Lower leg skin (tissue), 4 donors: ENCODE measurements around the gene ZNF695. TPM values are rescaled to one million over a fixed set of nuclear protein-coding genes. Genes with fewer than 3 reads are reported as not detected.
"Not testable (repeated sequence)": the region's sequence is repeated elsewhere in the genome, so short reads cannot be mapped to it uniquely, and the experiment has no call there.

Experiments used
- DNase-seq, 2 donors: peaks; one replicate each; pipeline ENCODE4 v3.0.0-alpha.2; 2019; ENCODE audit warnings: low spot score in 2 of 2
- H3K4me3 ChIP-seq: fragments of 200-600 bp; sonication (generic); 2 replicates; pipeline ENCODE4 v1.5.1; 2017; ENCODE audit warnings: mild to moderate bottlenecking, low read depth; ENCODE audit not compliant: poor library complexity, severe bottlenecking
- CTCF ChIP-seq, 3 donors: fragments of 450-650 bp; IDR thresholded peaks; one replicate each; pipeline ENCODE4 v1.5.1; 2016; ENCODE audit warnings: antibody characterized with exemption in 3 of 3, mild to moderate bottlenecking in 3 of 3, moderate library complexity in 2 of 3
- POLR2A ChIP-seq, 2 donors: fragments of 450-650 bp; IDR thresholded peaks; one replicate each; pipeline ENCODE4 v1.6.1; 2016 to 2017; ENCODE audit warnings: antibody characterized with exemption in 2 of 2, mild to moderate bottlenecking in 1 of 2, moderate library complexity in 1 of 2
- WGBS, 2 donors: methylation state at CpG; one replicate each; pipeline ENCODE4 v1.1.5; 2018; 5-methylcytosine and 5-hydroxymethylcytosine counted together
- intact Hi-C: fragments of 100-400 bp; cut with DNase I; formaldehyde crosslinking; loops from one replicate; pipeline ENCODE4 v1.15.0; 2023; ENCODE audit warnings: low total_unique reads
- total RNA-seq, 4 donors: library from RNA; depleted of rRNA; stranded (reverse); fragments of >200 nt; gene quantifications; one replicate each; pipeline ENCODE4 v1.1.0, GENCODE V29; 2016

ZNF695 gene
- total RNA-seq, 4 donors from 2014 or later, result not detected

GRCh38 chr1:247043406-247043805 is 35.5 kb upstream of the ZNF695 start:
- 93 to 96% methylated on average over 5 of the region's 5 CpGs for WGBS, 2 donors
- no peak overlapping the region for H3K4me3 ChIP-seq
- TF ChIP-seq POLR2A (IDR thresholded peaks at IDR 0.05) (no peak), CTCF (IDR thresholded peaks at IDR 0.05) (no peak)
- intact Hi-C loops, result no loop called here
- no peak for DNase-seq

- WGBS, 2 donors, result 96 to 98% methylated on average over 6 of the region's 6 CpGs
Observed at GRCh38 chr1:247037511-247038320, 29.9 kb upstream of the ZNF695 start.

GRCh38 chr1:247032306-247032705 is 24.4 kb upstream of the ZNF695 start:
- H3K4me3 ChIP-seq, DNase-seq, intact Hi-C loops: not testable (repeated sequence)
- WGBS, 2 donors, result 100% methylated on average over 2 to 5 of the region's 30 CpGs

More at GRCh38 chr1:247037511-247038320, 29.9 kb upstream of the ZNF695 start:
- intact Hi-C loops, result no loop called here
- DNase-seq, result no peak
- no peak overlapping the region for H3K4me3 ChIP-seq
- TF ChIP-seq POLR2A (IDR thresholded peaks at IDR 0.05) (no peak), CTCF (IDR thresholded peaks at IDR 0.05) (no peak)

GRCh38 chr1:247024658-247025057 is 16.8 kb upstream of the ZNF695 start:
- DNase-seq, intact Hi-C loops, H3K4me3 ChIP-seq: not testable (repeated sequence)
- 84 to 86% methylated on average over 5 of the region's 5 CpGs for WGBS, 2 donors

- no peak for DNase-seq
- WGBS, 2 donors, result 89% methylated on average over 6 of the region's 6 CpGs
- TF ChIP-seq CTCF (IDR thresholded peaks at IDR 0.05), result no peak
- no peak for TF ChIP-seq POLR2A (IDR thresholded peaks at IDR 0.05)
- intact Hi-C loops, result no loop called here
- no peak overlapping the region for H3K4me3 ChIP-seq
Observed at GRCh38 chr1:247013391-247013790, 5.5 kb upstream of the ZNF695 start.

GRCh38 chr1:247008406-247008799 is 546 bp upstream of the ZNF695 start:
- no peak for DNase-seq
- H3K4me3 ChIP-seq, result no peak overlapping the region
- intact Hi-C loops, result no loop called here
- WGBS, 2 donors, result 83 to 85% methylated on average over 13 of the region's 13 CpGs
- TF ChIP-seq POLR2A (IDR thresholded peaks at IDR 0.05) (no peak), CTCF (IDR thresholded peaks at IDR 0.05) (no peak)

- H3K4me3 ChIP-seq, intact Hi-C loops, DNase-seq: not testable (repeated sequence)
- WGBS, 2 donors, result 97 to 98% methylated on average over 6 of the region's 6 CpGs
Observed at GRCh38 chr1:247004081-247004480, 3.8 kb downstream of the ZNF695 start.
